Measurements from ENCODE around the gene TRIM28. TPM values are rescaled to one million over a fixed set of nuclear protein-coding genes. Genes with fewer than 3 reads are reported as not detected.

Gene TRIM28
- total RNA-seq, 6 donors from 2014 or later, result 197 to 283 (median 213) TPM

GRCh38 chr19:58578012-58578925 is 34.4 kb downstream of the TRIM28 start:
- DNase-seq (peak in 1 of 2 donors; percentile 12), ATAC-seq (ENCODE audit: low FRiP score in 2 of 2) (no peak)
- Histone ChIP-seq H3K9me3 (no peaks in the 10 kb centered on the region), H3K4me1 (peaks cover 26 to 39% (median 30%) of the 10 kb centered on the region in 4 donors), H3K36me3 (peaks cover 0 to 19% (median 15%) of the 10 kb centered on the region in 4 donors), H3K4me3 (no peak overlapping the region), H3K27ac (no peak overlapping the region), H3K27me3 (no peaks in the 10 kb centered on the region)
- 91 to 94% methylated on average over 10 to 11 of the region's 11 CpGs for WGBS, 2 donors
- TF ChIP-seq EP300 (IDR thresholded peaks at IDR 0.05) (no peak), CTCF (IDR thresholded peaks at IDR 0.05) (no peak), POLR2A (IDR thresholded peaks at IDR 0.05) (no peak), POLR2AphosphoS5 (IDR thresholded peaks at IDR 0.05) (no peak)

- TF ChIP-seq POLR2AphosphoS5 (IDR thresholded peaks at IDR 0.05), result no peak
- TF ChIP-seq CTCF (IDR thresholded peaks at IDR 0.05), result no peak
- no peak for TF ChIP-seq EP300 (IDR thresholded peaks at IDR 0.05)
- TF ChIP-seq POLR2A (IDR thresholded peaks at IDR 0.05), result no peak
- DNase-seq, result no peak
- H3K4me1 ChIP-seq, result peaks cover 15 to 28% (median 20%) of the 10 kb centered on the region in 4 donors
- H3K36me3 ChIP-seq, result peaks cover 0 to 31% (median 17%) of the 10 kb centered on the region in 4 donors
- no peak for ATAC-seq (ENCODE audit: low FRiP score in 2 of 2)
- WGBS, 2 donors, result 90 to 93% methylated on average over 8 of the region's 8 CpGs
- H3K27ac ChIP-seq, result no peak overlapping the region
- no peak overlapping the region for H3K4me3 ChIP-seq
- no peaks in the 10 kb centered on the region for H3K27me3 ChIP-seq
- no peaks in the 10 kb centered on the region for H3K9me3 ChIP-seq
These were observed 35.7 kb downstream of the TRIM28 start for GRCh38 chr19:58579473-58580142.

- no peaks in the 10 kb centered on the region for H3K27me3 ChIP-seq
- peaks cover 9 to 18% (median 12%) of the 10 kb centered on the region in 4 donors for H3K4me1 ChIP-seq
- H3K4me3 ChIP-seq, result no peak overlapping the region
- WGBS, 2 donors, result 71 to 74% methylated on average over 24 to 62 of the region's 62 CpGs
- ATAC-seq (ENCODE audit: low FRiP score in 2 of 2) (peak; percentile 93 to 96), DNase-seq (peak; percentile 91 to 92)
- no peaks in the 10 kb centered on the region for H3K9me3 ChIP-seq
- no peak for TF ChIP-seq EP300 (IDR thresholded peaks at IDR 0.05)
- peak; percentile 85 to 97 (median 95) for TF ChIP-seq CTCF (IDR thresholded peaks at IDR 0.05)
- no peak for TF ChIP-seq POLR2A (IDR thresholded peaks at IDR 0.05)
- peak in 1 of 2 donors; percentile 63 for TF ChIP-seq POLR2AphosphoS5 (IDR thresholded peaks at IDR 0.05)
- peaks cover 0 to 31% (median 19%) of the 10 kb centered on the region in 4 donors for H3K36me3 ChIP-seq
- H3K27ac ChIP-seq, result peak overlapping the region; percentile 42 to 61 (median 50)
These were observed 37.6 kb downstream of the TRIM28 start for GRCh38 chr19:58581227-58582141.

GRCh38 chr19:58582985-58583384 is 39.1 kb downstream of the TRIM28 start:
- Histone ChIP-seq H3K36me3 (peaks cover 0 to 31% (median 19%) of the 10 kb centered on the region in 4 donors), H3K27ac (no peak overlapping the region), H3K4me3 (no peak overlapping the region), H3K4me1 (peaks cover 9 to 11% (median 9%) of the 10 kb centered on the region in 4 donors), H3K9me3 (no peaks in the 10 kb centered on the region), H3K27me3 (no peaks in the 10 kb centered on the region)
- WGBS, 2 donors, result 95 to 97% methylated on average over 6 of the region's 6 CpGs
- DNase-seq, result no peak
- no peak for ATAC-seq (ENCODE audit: low FRiP score in 2 of 2)
- no peak for TF ChIP-seq EP300 (IDR thresholded peaks at IDR 0.05)
- no peak for TF ChIP-seq POLR2A (IDR thresholded peaks at IDR 0.05)
- TF ChIP-seq CTCF (IDR thresholded peaks at IDR 0.05), result no peak
- TF ChIP-seq POLR2AphosphoS5 (IDR thresholded peaks at IDR 0.05), result no peak
